ENCODE measurements around the gene PLEKHA5.
"Not testable (repeated sequence)": the region's sequence is repeated elsewhere in the genome, so short reads cannot be mapped to it uniquely, and the experiment has no call there.

The PLEKHA5 gene

DNA sequence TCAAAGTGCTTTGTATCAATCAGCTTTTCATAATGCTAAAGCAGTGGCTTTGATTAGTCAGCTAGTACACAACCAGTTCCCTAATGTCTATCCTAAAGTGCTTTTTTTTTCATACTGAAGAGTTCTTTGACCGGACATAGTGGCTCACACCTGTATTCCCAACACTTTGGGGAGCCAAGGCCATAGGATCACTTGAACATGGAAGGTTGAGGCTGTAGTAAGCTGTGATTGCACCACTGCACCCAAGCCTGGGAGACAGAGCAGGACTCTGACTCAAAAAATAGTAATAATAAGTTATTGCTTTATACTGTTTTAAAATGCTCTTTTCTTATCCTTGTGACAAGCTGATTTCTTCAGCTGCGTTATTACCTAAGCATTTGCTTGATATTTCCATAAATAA lies 155.1 kb downstream of the PLEKHA5 start:
- no peak for DNase-seq (ENCODE audit: low read depth)

DNA sequence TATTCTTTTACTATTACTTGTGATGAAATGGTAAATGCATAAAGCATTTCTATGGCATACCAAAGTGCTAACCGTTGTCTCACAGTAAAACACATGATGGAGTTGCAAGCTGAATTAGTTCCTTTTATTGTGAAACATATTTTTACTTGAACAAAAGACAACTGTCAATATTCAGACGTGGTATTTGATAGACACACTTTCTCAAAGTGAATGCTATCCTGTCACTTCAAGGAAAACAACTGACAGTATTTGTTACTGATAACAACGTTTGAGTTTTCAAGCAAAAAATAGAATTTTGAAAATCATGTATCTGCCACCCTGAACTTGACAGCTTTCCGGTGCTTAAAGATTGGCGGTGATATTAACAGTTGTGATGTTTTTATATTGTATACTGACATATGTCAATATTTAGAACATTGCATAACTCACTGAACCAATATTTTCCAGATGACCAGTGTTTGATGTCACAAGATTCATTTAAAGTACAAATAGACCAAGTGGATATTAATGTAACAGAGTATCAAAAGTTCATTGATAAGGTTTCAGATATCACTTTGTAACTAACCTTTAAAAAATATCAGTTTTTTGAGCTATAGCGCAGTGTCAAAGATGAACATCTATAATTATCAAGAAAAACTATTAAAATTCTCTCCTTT lies 156.4 kb downstream of the PLEKHA5 start:
- no peak for DNase-seq (ENCODE audit: low read depth)

- no peak for DNase-seq (ENCODE audit: low read depth)
Observed at GRCh38 chr12:19287302-19287701, 157.8 kb downstream of the PLEKHA5 start.

GRCh38 chr12:19288161-19288560 lies 158.6 kb downstream of the PLEKHA5 start:
- DNase-seq (ENCODE audit: low read depth): no peak

DNA sequence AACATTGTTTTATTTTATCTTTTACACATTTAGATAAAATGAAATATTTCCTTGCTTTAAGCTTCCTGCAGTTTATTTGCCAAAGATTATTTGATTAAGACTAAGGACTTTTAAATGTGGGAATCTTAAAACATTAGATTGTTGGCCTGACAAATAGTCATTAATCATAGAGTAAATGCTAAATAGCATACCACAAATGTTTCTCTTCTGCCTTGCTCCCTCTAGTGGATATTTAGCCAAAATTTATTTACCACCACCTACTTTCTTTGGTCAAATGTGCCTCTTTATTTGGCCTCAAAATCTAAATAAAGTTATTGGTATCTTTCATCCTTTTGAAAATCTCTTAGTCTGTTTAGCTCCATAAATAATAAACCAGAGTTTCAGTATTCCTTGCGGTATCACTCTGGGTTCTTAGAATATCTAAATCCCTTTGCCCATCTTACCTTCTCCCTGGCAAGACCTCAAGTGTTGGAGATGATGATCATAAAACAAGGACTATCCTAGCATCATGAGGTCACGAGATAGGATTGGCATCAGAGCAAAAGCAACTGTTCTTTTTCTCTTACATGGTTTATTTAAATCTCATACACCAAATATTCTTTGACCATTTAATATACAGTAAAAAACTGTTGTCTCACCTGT lies 159.2 kb downstream of the PLEKHA5 start:
- no peak for DNase-seq (ENCODE audit: low read depth)

- DNase-seq (ENCODE audit: low read depth): no peak
Observed at GRCh38 chr12:19298836-19299605, 169.5 kb downstream of the PLEKHA5 start.

DNA sequence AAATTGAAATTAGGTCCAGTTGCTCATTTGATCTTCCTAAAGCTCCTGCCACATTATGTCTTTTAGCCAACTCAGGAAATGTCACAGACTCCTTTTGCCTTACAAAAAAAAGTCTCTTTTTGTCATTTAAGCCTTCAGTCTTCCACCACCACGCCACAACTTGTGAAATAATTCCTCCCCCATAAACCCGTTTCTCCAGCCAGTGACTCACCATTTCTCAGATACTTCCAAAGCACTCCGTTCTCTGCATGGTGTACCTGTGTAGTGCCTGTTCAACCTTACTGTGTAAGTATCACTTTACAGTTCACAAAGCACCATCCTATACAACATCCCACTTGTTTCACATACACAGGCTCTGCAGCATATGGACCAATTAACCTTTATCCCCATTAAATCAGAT lies 170.2 kb downstream of the PLEKHA5 start:
- DNase-seq (ENCODE audit: low read depth): no peak

GRCh38 chr12:19301223-19301622 lies 171.7 kb downstream of the PLEKHA5 start:
- DNase-seq (ENCODE audit: low read depth): no peak

DNA sequence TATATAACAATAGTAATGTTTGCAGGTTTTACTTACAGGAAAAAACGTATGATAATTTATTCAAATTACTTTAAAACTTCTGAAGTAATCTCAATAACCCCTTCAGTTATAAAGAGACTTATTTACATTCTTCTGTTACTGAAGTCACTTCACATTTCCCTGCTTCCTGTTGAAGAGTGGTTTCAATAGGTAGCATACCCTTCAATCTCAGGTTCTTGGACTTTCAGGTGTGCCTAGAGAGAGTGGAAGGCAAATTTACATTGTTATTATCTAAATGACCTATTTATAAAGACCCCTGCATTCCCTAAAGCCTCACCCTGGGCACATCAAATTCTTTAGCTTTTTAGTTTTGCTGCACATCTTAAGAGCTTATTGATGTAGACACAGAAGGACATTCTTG lies 172.2 kb downstream of the PLEKHA5 start:
- no peak for DNase-seq (ENCODE audit: low read depth)

DNA sequence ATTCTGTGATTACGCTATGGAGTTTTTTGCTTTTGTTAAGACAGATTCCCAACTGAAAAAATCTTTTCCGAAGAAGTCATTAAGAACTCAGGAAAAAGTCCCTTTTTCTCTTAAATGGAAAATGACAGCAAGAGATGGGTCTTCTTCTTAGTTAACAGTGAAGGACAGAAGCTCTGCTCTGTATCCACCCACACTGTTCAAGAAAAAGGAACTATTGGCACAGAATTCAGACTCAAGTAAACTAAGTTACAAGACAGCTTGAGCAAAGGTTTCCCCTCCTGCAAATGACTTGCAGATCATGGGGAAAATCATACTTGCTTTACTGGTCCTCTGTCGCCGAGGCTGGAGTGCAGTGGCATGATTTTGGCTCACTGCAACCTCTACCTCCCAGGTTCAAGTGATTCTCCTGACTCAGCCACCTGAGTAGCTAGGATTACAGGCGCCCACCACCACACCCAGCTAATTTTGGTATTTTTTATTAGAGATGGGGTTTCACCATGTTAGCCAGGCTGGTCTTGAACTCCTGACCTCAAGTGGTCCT lies 172.6 kb downstream of the PLEKHA5 start:
- no peak for DNase-seq (ENCODE audit: low read depth)

DNA sequence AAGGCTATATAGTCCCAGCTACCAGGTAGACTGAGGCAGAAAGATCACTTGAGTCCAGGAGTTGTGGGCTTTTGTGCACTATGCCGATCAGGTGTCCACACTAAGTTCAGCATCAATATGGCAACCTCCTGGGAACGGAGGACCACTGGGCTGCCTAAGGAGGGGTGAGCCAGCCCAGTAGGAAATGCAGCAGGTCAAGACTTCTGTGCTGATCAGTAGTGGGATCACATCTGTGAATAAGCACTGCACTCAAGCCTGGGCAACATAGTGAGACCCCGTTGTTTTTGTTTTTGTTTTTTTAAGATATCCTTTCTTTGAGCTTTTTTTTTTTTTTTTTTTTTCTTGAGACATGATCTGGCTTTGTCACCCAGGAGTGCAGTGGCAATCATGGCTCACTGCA lies 174.0 kb downstream of the PLEKHA5 start:
- DNase-seq (ENCODE audit: low read depth): no peak

DNA sequence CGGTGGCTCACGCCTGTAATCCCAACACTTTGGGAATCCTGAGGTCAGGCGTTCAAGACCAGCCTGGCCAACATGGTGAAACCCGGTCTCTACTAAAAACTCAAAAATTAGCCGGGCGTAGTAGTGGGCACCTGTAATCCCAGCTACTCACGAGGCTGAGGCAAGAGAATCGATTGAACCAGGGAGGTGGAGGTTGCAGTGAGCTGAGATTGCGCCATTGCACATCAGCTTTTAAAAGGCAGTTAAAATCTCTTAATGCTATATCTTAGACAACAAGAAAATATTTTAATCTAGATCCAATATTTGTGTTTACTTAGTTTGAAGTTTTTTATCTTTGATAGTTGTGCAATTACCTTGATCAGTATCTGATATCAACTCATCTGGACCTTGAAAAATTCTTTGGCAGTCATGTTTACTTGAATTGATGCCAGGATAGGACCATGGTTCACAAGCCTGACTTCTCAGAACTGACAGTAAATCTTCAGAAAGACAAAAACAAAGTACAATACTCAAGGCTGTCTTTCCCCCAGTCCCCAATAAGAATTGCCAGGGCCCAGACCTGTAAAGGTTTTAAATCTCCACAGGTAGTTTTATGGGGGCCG lies 174.7 kb downstream of the PLEKHA5 start:
- DNase-seq (ENCODE audit: low read depth): no peak

- not testable (repeated sequence) for DNase-seq (ENCODE audit: low read depth)
Observed at GRCh38 chr12:19305621-19306020, 176.1 kb downstream of the PLEKHA5 start.

- no peak for DNase-seq (ENCODE audit: low read depth)
Observed at GRCh38 chr12:19306366-19306765, 176.8 kb downstream of the PLEKHA5 start.

DNA sequence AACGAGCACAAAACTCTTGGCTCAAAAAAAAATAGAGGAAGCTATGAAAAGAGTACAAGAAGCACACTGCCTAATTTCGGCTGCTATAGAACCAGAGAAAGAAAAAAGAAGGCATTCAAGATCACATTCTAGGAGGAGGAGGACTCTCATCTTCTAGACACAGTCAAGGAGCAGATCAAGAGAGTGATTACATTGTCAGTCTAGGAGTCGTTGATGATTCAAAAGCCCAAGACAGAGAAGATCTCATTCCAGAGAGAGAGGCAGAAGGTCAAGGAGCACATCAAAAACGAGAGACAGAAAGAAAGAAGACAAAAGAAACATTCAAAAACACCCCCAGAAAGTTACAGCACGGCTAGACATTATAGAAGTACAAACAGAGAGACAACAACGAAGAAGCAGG lies 177.9 kb downstream of the PLEKHA5 start:
- no peak for DNase-seq (ENCODE audit: low read depth)

DNA sequence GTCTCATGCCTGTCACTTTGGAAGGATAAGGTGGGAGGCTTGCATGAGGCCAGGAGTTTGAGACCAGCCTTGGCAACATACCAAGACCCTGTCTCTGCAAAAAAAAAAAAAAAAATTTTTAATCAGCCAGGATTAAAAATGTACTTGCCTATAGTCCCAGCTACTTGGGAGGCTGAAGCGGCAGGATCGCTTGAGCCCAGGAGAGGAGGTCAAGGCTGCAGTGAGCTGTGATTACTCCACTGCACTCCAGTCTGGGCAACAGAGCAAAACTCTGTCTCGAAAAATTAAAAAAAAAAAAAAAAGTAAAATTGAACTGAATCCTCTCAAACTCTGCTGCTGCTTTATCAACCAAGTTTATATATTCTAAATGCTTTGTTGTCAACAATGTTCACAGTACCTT lies 181.6 kb downstream of the PLEKHA5 start:
- no peak for DNase-seq (ENCODE audit: low read depth)

DNA sequence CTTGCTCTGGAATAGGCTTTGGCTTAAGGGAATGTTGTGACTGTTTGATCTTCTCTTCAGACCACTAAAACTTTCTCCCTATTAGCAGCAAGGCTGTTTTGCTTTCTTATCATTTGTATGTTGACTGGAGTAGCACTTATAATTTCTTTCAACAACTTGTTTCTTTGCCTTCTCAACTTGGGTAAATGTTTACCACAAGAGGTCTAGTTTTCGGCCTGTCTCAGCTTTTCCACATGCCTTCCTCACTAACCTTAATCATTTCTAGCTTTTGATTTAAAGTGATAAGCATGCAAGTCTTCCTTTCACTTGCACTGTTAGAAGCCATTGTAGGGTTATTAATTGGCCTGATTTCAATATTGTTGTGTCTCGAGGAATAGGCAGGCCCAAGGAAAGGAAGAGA lies 183.1 kb downstream of the PLEKHA5 start:
- DNase-seq (ENCODE audit: low read depth): no peak

- no peak for DNase-seq (ENCODE audit: low read depth)
Observed at GRCh38 chr12:19316425-19316824, 186.9 kb downstream of the PLEKHA5 start.

DNA sequence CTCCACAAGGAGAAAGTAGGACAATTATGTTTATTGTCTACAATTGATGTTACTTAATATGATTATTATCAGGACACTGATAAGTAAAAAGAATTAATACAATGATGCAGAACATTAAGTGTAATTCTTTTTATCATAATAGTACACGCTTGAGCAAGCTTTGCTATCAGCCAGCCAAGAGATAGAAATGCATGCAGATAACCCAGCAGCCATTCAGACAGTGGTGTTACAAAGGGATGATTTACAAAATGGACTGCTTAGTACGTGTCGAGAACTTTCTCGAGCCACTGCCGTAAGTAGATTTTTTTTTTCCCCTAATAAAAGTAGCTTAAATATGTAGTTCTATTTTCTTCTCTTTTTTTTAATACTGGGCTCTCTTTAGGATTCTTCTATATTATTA lies 192.8 kb downstream of the PLEKHA5 start:
- DNase-seq (ENCODE audit: low read depth): no peak

DNA sequence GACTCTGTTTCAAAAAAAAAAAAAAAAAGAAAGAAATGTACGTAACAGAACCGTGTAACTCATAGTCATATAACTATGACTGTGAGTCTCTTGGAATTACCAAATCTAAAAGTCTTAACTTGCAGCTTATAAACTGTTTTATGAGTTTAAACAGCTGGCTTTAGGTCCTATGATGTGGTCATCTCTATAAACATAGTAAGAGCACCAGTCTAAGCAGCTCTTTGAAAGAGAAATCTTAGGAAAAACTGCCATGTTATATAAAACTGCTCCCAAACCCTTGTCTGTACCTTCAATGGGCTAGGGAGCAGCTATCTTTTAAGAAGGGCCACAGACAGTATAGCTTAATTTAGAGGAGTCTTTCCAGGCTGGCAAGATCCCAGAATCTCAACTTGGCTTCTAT lies 194.3 kb downstream of the PLEKHA5 start:
- no peak for DNase-seq (ENCODE audit: low read depth)

GRCh38 chr12:19326102-19326501 lies 196.6 kb downstream of the PLEKHA5 start:
- DNase-seq (ENCODE audit: low read depth): no peak

DNA sequence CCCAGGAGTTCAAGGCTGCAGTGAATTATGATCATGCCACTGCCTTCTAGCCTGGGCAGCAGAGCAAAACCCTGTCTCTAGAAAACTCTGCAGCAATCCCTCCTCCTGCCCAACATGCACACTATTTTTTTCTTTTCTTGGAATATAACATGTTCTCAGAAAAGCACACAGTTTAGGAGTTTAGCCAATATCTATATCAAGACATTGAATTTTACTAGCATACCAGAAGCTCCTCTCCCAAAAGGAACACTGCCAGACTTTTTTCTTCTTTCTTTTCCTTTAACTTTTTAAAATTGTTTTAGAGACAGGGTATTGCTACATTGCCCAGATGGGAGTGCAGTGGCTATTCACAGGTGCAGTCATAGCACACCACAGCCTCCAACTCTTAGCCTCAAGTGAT lies 202.7 kb downstream of the PLEKHA5 start:
- no peak for DNase-seq (ENCODE audit: low read depth)

DNA sequence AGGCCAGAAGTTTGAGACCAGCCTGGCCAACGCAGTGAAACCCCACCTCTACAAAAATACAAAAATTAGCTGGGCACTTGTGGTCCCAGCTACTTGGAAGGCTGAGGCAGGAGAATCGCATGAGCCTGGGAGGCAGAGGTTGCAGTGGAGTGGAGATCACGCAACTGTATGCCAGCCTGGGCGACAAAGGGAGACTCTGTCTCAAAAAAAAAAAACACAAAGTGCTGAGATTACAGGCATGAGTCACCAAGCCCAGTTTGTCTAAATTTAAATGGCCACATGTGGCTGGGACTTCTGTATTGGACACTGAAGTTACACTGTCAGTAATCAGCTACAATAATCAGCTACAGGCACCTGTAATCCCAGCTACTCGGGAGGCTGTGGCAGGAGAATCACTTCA lies 208.9 kb downstream of the PLEKHA5 start:
- no peak for DNase-seq (ENCODE audit: low read depth)
